NT2/D1 (cell line): Measurements from ENCODE around the gene CTNNA2.

Source experiments
- SUZ12 ChIP-seq: IDR thresholded peaks from 2 replicates; pipeline ENCODE4 v1.6.1; 2011; ENCODE audit not compliant: insufficient read length, insufficient read depth; ENCODE audit errors: extremely low read depth
- YY1 ChIP-seq: IDR thresholded peaks from 2 replicates; pipeline ENCODE4 v1.6.1; 2011; ENCODE audit not compliant: insufficient read length, insufficient read depth
- ZNF274 ChIP-seq: IDR thresholded peaks from 2 replicates; pipeline ENCODE4 v1.6.1; 2011; ENCODE audit warnings: mild to moderate bottlenecking, low read depth, low read length

DNA sequence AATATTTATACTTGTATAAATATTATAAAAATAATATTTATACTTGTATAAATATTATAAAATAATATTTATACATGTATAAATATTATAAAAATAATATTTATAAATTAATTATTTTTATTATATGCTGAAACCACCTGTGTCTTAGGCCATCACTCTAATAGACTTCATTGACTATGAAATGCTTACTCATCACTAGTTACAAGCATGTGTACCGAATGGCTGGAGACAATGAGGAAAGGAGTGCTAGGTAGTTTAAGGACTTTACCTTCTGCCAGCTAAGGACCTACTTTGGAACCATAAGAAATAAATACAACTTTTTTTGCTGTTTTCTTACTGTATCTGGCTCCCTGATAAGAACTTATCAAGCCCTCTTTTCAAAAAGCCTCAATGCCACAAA, 562.9 kb downstream of the CTNNA2 start:
- TF ChIP-seq YY1 = no peak
- TF ChIP-seq ZNF274 = no peak
- TF ChIP-seq SUZ12 = no peak
